Dedifferentiated amniotic fluid mesenchymal stem cell (primary cell): ENCODE results near the gene PGM1.
A peak's percentile ranks its signal among the peaks of the same experiment; 100 is the strongest.
"Not testable (repeated sequence)": the region's sequence is repeated elsewhere in the genome, so short reads cannot be mapped to it uniquely, and the experiment has no call there.

Experiments
- DNase-seq: peaks from one replicate; pipeline ENCODE4 v3.0.0-alpha.2; 2016; ENCODE audit errors: extremely low spot score

Gene PGM1

GRCh38 chr1:63593303-63593885 lies at the start of gene PGM1:
TSS of gene PGM1 (plus strand) at chr1:63593411. CDS start at chr1:63593489, 78 bp downstream.
- DNase-seq: peak; percentile 61

- DNase-seq: no peak
Observed at GRCh38 chr1:63545780-63546179, 47.4 kb upstream of the PGM1 start.

GRCh38 chr1:63547621-63548294 lies 45.5 kb upstream of the PGM1 start:
- no peak for DNase-seq

DNA sequence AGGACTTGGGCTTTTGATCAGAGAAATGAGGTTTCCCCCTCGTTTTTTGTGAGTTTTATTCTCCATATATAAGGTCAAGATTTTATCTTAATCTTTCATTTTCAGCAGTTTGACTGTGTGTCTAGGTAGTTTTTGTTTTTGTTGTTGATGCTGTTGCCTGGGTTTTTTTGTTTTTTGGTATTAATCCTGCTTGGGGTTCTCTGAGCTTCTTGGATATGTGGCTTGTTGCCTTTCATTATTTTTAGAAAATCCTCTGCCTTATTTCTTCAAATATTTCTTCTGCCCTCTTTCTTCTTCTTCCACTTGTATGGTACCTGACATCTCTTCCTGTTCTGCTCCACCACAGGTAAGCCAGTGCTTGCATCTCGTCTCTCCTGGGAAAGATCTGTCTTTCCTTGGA lies 44.9 kb upstream of the PGM1 start:
- no peak for DNase-seq

DNA sequence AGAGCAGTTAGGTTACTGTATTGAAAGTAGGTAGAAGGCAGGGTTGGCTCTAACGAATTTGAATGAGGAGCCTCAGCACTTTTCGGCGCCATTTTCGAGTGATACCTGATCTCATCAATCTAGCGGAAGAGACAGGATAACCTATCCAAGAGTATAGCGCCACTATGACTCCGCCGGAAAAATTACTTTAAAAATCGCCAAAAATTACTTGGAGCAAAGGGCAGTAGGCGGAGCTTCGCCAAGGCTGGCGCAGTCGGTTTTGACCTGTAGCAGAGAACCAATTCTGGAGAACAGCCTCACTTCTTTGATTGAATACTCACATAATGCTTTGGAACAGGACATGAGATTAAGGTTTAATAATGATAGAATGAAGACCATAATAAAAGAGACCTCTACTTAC lies 44.3 kb upstream of the PGM1 start:
- no peak for DNase-seq

GRCh38 chr1:63555480-63555879 lies 37.7 kb upstream of the PGM1 start:
- no peak for DNase-seq

- peak; percentile 61 for DNase-seq
Observed at GRCh38 chr1:63557365-63557987, 35.7 kb upstream of the PGM1 start.

DNA sequence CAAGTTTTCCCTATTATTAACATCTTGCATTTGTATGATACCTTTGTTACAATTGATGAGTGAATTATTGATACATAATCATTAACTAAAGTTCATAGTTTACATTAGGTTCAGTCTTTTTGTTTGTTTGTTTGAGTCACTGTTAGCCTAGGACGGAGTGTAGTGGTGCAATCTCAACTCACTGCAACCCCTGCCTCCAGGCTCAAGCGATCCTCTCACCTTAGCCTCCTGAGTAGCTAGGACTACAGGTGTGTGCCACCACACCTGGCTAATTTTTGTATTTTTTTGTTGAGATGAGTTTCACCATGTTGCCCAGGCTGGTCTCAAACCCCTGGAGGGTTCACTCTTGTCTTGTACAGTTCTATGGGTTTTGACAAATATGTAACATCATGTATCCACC lies 33.9 kb upstream of the PGM1 start:
- no peak for DNase-seq

DNA sequence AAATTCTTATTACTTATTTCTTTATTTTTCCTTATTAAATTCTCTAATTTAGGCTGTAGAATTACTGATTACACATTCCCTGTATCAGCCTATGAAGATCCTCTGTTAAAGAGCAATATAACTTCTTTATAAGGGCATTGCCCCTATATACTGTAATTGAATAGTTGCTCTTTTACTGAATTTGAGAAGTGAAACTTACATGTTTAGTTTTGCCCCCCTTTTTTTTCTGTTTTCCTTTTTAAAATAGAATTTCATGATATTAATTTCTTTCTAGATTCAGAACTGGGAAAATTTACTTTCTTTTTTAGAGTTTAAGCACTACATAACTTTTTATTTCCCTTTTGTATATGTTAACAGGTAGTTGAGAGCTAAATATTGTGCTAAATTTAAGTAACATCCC lies 29.5 kb upstream of the PGM1 start:
- DNase-seq: no peak

GRCh38 chr1:63569068-63569467 lies 24.1 kb upstream of the PGM1 start:
- no peak for DNase-seq

- DNase-seq: no peak
Observed at GRCh38 chr1:63569640-63570316, 23.4 kb upstream of the PGM1 start.

DNA sequence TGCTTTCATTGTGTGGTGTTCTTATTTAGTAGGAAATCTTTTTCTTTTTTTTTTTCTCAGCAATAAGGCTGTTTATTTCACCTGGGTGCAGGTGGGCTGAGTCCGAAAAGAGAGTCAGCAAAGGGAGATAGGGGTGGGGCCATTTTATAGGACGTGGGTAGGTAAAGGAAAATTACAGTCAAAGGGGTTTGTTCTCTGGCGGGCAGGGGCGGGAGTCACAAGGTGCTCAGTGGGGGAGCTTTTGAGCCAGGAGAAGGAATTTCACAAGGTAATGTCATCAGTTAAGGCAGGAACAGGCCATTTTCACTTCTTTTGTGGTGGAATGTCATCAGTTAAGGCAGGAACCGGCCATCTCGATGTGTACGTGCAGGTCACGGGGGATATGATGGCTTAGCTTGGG lies 20.5 kb upstream of the PGM1 start:
- DNase-seq: not testable (repeated sequence)

DNA sequence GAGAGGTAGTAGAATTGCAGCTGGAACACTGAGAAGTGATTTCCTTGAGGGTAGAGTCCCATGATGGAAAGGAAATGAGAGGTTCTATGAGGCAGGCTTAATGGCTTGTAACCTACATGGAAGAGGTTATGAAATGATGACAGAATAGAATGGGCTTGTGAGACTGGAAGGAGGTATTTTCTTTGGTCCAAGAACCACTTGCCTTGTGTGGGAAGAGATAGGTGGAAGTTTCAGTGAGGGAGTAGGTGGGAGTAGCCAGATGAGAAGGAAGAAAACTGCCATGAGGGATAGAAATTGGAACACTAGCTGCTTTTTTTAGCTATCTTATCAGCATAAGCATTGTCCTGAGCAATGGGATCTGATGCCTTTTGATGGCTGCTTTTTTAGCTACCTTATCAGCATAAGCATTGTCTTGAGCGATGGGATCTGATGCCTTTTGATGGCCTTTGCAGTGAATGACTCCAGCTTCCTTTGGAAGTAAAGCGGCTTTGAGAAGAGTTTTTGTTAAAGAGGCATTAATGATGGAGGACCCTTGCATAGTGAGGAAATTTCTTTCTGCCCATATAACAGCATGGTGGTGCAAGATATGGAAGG lies 18.9 kb upstream of the PGM1 start:
- DNase-seq: not testable (repeated sequence)

GRCh38 chr1:63575340-63575826 lies 17.8 kb upstream of the PGM1 start:
- DNase-seq: peak; percentile 53

- DNase-seq: not testable (repeated sequence)
Observed at GRCh38 chr1:63586326-63586725, 6.9 kb upstream of the PGM1 start.

DNA sequence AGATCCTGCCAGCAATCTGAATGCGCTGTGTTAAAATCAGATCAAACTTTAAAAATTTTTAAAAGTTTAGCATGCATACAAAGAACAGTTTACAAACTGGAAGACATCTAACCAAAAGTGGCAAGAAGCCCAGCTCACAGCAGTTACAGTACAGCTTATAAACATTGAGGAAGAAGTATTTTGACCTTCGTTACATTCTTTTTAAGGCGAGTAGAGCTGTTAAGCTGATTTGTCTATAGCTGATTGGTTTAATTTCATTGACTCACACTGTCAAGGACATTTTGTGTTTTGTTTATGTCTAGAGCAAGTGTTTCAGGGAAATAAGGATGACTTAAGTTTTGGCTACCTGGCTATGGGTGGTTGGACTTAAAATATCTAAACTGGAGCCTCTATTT lies 3.0 kb upstream of the PGM1 start:
- DNase-seq: no peak

DNA sequence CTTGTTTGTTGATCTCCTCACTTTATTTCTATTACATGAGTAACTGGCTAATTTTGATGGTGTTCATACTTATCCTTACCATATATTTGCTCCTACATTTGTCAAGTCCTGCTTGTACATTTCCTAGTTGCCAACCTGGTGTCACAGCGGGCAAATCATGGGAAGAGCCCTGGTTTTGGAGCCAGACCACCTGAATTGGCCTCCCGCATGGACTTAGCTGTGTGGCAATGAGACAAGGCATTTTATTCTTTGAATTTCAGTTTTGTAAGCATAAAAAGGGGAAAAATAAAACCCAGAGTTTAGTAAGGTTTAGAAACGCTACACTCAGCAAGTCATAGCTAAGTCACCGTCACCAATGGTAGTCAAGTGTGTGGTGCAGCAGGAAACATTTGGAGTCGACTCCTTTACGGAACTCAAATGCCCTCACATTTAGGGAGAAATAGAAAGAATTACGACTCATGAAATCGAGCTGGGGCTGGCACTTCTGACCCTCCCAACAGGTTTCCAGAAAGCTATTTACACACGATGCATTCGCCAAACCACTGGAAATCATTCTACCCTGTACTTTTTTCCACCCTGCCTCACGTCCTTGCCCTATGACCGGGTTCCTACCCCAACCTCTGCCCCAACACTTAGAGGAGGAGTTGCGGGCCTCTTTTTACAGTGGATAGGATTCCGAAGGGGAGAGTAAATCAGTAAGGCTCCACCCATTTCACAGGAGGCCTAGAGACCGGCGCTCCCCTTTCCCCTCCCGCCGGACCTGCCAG lies 492 bp upstream of the PGM1 start:
- DNase-seq: no peak

DNA sequence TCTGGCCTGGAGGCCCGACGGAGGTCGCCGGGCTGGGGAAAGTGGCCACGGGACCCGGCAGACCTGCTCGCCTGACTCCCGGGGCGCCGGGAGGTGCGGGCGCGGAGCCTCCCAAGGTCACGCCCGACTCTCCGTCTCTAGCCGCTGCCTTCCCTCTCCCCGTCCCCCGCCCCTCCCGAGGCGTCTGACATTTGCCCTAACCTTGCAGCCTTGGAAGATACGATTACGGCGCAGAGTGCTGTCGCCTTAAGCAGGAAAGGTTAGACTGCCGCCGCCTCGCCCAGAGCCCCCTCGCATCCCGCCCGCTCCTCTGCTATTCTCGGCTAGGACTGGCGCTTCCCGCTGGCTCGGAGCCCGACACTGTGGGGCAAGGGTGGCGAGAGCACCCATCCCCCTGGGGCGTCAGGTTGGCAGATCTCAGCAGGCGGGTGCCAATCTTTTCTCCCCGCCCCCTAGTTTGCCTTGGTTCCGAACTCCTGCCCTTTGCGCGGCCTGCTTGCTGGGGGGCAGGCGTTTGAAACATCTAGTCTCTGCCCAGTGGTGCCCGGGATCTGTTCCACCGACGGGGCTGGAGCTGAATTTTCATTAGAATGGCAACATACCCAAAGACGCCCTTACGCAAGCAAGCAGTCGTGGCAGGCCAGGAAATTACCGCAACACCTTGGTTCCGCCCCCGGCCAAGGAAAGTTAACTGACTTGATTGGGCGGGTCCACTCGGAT lies 835 bp downstream of the PGM1 start:
- no peak for DNase-seq

DNA sequence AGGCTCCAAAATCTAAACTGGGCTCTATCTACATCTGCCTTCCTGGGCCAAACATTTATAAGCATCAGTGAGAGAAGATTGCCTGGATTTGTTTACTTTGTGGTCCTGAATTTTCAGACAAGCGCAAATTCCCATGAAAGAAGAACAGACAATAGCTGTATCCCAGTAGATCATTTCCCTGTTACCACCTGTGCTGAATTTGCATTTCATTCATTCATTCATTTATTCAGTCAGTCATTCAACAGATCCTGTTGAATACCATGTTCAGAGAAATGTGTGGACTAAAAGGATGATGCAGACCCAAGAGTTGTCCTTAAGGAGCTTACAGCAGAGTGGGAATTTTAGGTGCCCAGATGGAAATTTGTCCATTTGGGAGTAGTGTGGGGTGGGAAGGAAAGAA lies 2.2 kb downstream of the PGM1 start:
- DNase-seq: no peak

DNA sequence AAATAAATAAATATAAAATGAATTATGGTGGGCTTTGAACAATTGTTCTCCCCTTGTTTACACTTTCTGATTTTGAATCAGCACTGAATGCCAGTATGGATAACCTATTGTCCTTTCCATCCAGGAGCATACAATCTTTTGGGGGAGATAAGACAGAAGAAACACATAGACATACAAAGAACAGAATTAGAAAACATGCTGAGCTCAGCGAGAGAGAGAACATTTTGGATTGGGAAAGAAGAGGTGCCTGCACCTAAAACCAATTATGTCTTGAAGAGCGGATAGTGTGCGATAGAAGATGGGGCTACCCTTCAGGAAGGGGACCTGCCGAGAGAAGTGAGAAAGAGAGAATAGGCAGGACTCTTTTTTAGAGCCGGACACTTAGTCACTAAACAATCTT lies 6.6 kb downstream of the PGM1 start:
- no peak for DNase-seq

DNA sequence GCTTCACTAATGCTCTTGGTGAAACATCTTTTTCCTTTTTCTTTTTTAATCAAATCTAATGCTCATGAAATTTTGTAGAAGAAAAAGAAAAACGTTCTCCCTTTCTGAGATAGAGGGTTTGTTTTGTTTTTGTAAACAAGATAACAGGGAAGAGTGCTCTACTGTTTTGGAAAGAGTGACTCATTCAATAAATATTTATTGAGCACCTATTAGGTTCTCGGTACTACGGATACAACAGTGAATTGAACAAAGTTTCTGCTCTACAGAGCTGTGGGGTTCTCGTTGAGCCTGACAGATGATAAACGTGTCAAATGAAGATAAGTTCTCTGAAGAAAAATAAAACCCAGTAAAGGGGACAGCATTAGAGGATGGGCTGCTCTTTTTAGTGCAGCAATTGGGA lies 7.0 kb downstream of the PGM1 start:
- no peak for DNase-seq
